HUDEP-2 (cell line): Measurements from ENCODE around the gene NCOA7.
"Not testable (repeated sequence)": the region's sequence is repeated elsewhere in the genome, so short reads cannot be mapped to it uniquely, and the experiment has no call there.

Experiments used
- DNase-seq, 76 experiments: peaks; one replicate each; lab custom pipeline; 2025; ENCODE audit not compliant: unreplicated experiment in 76 of 76; lab: John Stamatoyannopoulos, UW

NCOA7 gene

GRCh38 chr6:125789576-125790357 is 993 bp upstream of the NCOA7 start:
- DNase-seq = peak; percentile 53 to 95 (median 76)

GRCh38 chr6:125791151-125791819 is 525 bp downstream of the NCOA7 start:
- peak in 38 of 76 experiments; percentile 13 to 61 (median 34) for DNase-seq

GRCh38 chr6:125791820-125792165 is 1.0 kb downstream of the NCOA7 start:
- peak in 1 of 76 experiments; percentile 14 for DNase-seq

- no peak for DNase-seq
Measured at GRCh38 chr6:125792172-125792571, 1.4 kb downstream of the NCOA7 start.

- no peak for DNase-seq
Measured at GRCh38 chr6:125792680-125793079, 1.9 kb downstream of the NCOA7 start.

GRCh38 chr6:125793280-125793679 is 2.5 kb downstream of the NCOA7 start:
- no peak for DNase-seq

GRCh38 chr6:125793863-125794262 is 3.1 kb downstream of the NCOA7 start:
- no peak for DNase-seq

GRCh38 chr6:125794342-125795137 is 3.8 kb downstream of the NCOA7 start:
- DNase-seq = no peak

GRCh38 chr6:125795301-125795700 is 4.5 kb downstream of the NCOA7 start:
- no peak for DNase-seq

GRCh38 chr6:125797120-125797885 is 6.5 kb downstream of the NCOA7 start:
- DNase-seq = no peak

GRCh38 chr6:125797886-125798444 is 7.2 kb downstream of the NCOA7 start:
- no peak for DNase-seq

GRCh38 chr6:125798734-125799508 is 8.2 kb downstream of the NCOA7 start:
- DNase-seq = no peak

GRCh38 chr6:125802383-125802782 is 11.6 kb downstream of the NCOA7 start:
- no peak for DNase-seq

- DNase-seq = no peak
Measured at GRCh38 chr6:125802943-125803377, 12.2 kb downstream of the NCOA7 start.

GRCh38 chr6:125804264-125804663 is 13.5 kb downstream of the NCOA7 start:
- no peak for DNase-seq

GRCh38 chr6:125804866-125805425 is 14.2 kb downstream of the NCOA7 start:
- DNase-seq = not testable (repeated sequence)

GRCh38 chr6:125806813-125807212 is 16.1 kb downstream of the NCOA7 start:
- DNase-seq = no peak

- no peak for DNase-seq
Measured at GRCh38 chr6:125807293-125807692, 16.5 kb downstream of the NCOA7 start.

- DNase-seq = no peak
Measured at GRCh38 chr6:125808060-125808459, 17.3 kb downstream of the NCOA7 start.
